NCI-H2196 treated with DMSO at 0.1 percent for 48 hours (cell line): ENCODE data around the gene TRDN.

Source experiments
- DNase-seq: peaks from one replicate; lab custom pipeline; 2025; ENCODE audit not compliant: unreplicated experiment; lab: John Stamatoyannopoulos, UW

Gene TRDN

DNA sequence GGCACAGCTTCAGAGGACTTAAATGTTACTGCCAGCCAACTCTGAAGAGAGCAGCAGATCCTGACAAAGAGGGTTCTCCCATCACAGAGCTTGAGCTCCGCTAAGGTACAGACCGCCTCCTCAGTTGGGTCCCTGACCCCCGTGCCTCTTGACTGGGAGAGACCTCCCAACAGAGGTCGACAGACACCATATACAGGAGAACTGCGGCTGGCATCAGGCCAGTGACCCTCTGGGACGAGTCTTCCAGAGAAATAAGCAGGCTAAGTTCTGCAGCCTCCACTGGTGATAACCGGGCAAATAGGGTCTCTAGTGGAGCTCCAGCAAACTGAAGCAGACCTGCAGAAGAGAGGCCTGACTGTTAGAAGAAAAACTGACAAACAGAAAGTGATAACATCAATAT, 453.8 kb downstream of the TRDN start:
- DNase-seq = no peak

DNA sequence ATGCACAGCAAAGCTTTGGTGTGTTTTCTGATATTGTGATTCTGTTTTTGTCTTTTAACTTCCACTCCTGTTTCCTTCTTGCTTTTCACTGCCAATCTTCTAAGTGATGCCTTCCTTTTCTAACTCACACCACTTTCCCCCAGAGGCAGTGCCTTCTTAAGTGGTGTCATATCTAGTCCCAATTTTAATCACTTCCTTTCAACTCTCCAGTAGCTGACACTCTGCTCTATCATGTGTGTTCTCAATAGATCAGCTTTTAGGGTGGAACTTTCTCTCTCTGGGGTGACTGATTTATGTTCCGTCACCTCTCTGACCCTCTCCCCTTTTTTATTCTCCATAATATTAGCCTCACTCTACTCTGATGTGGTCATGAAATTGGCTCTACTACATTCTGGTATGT, 460.0 kb downstream of the TRDN start:
- no peak for DNase-seq

DNA sequence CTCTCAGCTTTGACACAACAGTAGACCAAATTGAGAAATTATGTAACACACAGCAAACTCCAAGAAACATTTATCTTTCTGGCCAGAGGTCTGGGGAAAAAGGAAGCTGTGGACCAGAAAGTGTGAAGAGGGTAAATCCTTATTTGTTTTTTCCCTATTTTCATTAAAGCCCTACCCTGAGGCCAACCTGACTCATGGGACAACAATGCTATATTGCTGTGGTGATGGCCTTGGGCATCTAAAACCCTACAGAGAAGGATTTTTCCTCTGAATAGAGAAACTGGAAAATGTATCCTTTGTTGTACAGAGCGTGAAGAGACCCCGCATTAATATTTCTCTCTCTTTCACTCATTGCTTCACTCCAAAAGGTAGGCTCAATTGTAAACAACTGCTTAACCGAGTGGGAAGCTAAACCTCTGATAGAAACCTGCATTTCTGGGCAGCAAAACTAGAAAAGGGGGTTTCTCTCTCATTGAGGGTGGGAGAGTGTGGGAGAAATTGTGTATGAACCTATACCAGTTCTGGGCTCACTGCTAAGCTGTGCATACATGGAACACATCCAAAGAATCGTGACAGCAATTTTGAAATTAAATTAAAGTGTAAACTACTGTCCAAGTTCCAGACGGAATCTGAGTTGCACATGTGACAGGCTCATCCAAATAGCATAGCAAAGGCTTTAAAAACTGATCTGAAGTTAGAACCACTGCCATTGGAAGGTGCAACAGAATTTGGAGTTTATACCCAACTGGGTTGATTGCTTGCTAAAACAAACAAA, 465.2 kb downstream of the TRDN start:
- no peak for DNase-seq

DNA sequence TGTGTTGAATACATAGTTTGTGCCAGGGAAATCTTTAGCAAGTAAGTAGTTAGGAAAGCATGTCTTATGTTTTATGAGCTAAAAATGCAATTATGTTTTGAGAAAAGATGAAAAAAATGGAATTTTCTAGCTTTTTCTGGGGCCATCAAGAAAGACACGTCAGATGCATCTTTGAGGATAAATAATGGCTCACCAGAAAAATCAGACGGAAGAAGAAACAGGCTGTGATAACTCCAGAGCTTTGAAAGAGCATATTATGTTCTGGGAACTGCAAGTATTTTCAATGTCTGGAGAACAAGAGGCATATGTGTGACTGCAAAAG, 467.0 kb downstream of the TRDN start:
- no peak for DNase-seq

DNA sequence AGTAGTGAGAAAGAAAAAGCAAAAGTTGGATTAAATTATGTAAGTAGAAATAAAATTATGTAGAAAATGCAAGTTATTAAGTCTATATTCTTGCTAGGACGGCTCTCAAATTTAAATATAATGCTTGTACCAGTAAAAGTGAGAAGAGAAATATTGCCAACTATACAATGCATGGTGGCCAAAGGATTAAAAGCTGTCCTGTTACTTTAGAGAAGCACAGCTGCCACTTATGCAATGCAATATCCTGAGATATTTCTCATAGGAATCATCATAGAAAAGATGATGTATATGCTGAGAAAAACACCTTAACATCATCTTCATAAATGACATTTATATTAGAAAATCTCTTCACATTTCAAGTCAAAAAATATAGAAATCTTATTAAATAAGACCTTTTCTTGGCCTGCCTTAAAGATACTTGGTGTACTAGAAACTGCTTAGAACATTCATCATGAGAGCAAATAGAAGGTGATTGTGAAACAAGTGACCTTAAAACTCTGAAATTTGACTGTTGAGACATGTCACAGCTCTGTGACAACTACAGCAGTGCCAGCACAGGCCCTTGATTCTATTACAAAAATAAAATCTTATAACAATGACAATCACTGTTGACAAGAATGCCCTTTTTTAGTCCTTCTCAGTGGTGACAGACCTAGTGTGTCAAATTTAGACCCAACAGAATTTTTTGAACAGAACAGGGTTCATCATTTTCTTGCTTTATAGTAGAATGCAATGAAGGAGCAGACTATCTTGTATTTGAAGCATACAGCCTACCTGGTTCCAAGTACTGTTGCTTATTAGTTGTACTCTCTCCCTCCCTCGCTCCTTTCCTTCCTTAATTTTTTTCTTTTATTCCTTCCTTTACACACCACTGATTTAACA, 467.6 kb downstream of the TRDN start:
- no peak for DNase-seq

DNA sequence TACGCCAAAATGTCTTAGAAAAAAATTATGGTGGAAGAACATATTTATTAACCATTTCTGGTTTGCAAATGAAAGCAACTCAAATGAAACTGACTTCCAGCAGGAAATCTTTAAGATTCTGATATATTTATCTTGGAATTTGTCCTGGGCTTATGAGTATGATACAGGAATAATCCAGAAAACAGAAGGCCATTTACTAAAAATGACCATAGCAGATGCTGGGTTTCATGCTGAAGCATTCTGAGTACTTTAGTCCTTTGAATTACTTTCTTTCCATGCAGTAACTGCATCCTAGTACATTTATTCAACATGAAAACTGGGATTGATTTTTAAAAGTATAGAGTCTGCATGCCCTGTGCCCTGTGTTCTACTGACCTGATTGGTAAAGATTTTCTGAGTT, 468.3 kb downstream of the TRDN start:
- no peak for DNase-seq
